Measurements from ENCODE around the gene TUBA8. TPM values are rescaled to one million over a fixed set of nuclear protein-coding genes. Genes with fewer than 3 reads are reported as not detected.
"Not testable (repeated sequence)": the region's sequence is repeated elsewhere in the genome, so short reads cannot be mapped to it uniquely, and the experiment has no call there.

Gene TUBA8
- total and polyA plus RNA-seq, 8 donors, result 0.79 to 2.7 (median 2.0) TPM

DNA sequence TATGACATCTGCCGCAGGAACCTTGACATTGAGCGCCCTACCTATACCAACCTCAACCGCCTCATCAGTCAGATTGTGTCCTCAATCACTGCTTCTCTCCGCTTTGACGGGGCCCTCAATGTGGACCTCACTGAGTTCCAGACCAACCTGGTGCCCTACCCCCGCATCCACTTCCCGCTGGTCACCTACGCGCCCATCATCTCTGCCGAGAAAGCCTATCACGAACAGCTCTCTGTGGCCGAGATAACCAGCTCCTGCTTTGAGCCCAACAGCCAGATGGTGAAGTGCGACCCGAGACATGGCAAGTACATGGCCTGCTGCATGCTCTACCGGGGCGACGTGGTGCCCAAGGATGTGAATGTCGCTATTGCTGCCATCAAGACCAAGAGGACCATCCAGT is 16.0 kb downstream of the TUBA8 start:
- Histone ChIP-seq H3K27ac (no peak overlapping the region), H3K27me3 (no peaks in the 10 kb centered on the region), H3K4me1 (peaks cover 0 to 3% of the 10 kb centered on the region in 2 donors), H3K4me3 (no peak overlapping the region), H3K9me3 (no peaks in the 10 kb centered on the region), H3K36me3 (peaks cover 0 to 6% of the 10 kb centered on the region in 2 donors)
- no peak for ATAC-seq
- intact Hi-C loops (cut with DNase I), result no loop called here
- TF ChIP-seq, protein P1, sequence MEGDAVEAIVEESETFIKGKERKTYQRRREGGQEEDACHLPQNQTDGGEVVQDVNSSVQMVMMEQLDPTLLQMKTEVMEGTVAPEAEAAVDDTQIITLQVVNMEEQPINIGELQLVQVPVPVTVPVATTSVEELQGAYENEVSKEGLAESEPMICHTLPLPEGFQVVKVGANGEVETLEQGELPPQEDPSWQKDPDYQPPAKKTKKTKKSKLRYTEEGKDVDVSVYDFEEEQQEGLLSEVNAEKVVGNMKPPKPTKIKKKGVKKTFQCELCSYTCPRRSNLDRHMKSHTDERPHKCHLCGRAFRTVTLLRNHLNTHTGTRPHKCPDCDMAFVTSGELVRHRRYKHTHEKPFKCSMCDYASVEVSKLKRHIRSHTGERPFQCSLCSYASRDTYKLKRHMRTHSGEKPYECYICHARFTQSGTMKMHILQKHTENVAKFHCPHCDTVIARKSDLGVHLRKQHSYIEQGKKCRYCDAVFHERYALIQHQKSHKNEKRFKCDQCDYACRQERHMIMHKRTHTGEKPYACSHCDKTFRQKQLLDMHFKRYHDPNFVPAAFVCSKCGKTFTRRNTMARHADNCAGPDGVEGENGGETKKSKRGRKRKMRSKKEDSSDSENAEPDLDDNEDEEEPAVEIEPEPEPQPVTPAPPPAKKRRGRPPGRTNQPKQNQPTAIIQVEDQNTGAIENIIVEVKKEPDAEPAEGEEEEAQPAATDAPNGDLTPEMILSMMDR (IDR thresholded peaks at IDR 0.05), result no peak
- no peak for DNase-seq

- no peaks in the 10 kb centered on the region for H3K9me3 ChIP-seq
- intact Hi-C loops (cut with DNase I), result no loop called here
- no peak for ATAC-seq
- TF ChIP-seq, protein P1 (IDR thresholded peaks at IDR 0.05), result no peak
- DNase-seq, result no peak
- H3K27ac ChIP-seq, result no peak overlapping the region
- no peak overlapping the region for H3K4me3 ChIP-seq
- no peaks in the 10 kb centered on the region for H3K27me3 ChIP-seq
- H3K4me1 ChIP-seq, result peaks cover 0 to 3% of the 10 kb centered on the region in 2 donors
- H3K36me3 ChIP-seq, result peaks cover 0 to 6% of the 10 kb centered on the region in 2 donors
These were observed 19.4 kb downstream of the TUBA8 start for GRCh38 chr22:18130018-18130417.

- TF ChIP-seq, protein P1 (IDR thresholded peaks at IDR 0.05), result no peak
- Histone ChIP-seq H3K4me3 (no peak overlapping the region), H3K36me3 (peaks cover 0 to 6% of the 10 kb centered on the region in 2 donors), H3K4me1 (peaks cover 0 to 3% of the 10 kb centered on the region in 2 donors), H3K27me3 (no peaks in the 10 kb centered on the region), H3K27ac (no peak overlapping the region), H3K9me3 (no peaks in the 10 kb centered on the region)
- no peak for ATAC-seq
- intact Hi-C loops (cut with DNase I), result no loop called here
- DNase-seq, result no peak
These were observed 20.3 kb downstream of the TUBA8 start for GRCh38 chr22:18130699-18131429.

DNA sequence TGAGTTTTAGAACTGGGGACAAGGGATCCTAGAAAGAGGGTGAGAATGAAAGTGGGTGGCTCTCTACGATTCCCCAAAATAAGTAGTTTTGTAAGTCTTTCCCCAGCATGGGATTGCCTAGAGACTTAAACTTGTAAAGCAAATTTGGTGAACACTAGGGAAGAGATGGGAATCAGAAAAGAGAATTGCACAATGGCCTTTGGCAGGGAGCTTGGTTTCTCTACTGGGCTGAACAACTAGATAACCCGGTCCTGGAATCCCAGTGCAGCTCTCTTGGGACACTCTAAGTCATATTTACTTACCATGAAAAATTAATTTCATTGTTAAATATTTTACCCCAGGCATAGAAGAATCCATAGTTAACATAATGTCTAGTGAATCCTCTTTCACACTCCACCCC is 22.8 kb downstream of the TUBA8 start:
- Histone ChIP-seq H3K27ac (no peak overlapping the region), H3K4me1 (peaks cover 0 to 3% of the 10 kb centered on the region in 2 donors), H3K4me3 (no peak overlapping the region), H3K27me3 (no peaks in the 10 kb centered on the region), H3K9me3 (no peaks in the 10 kb centered on the region), H3K36me3 (no peaks in the 10 kb centered on the region)
- DNase-seq, result peak in 1 of 4 donors; percentile 32
- intact Hi-C loops (cut with DNase I), result no loop called here
- TF ChIP-seq, protein P1 (IDR thresholded peaks at IDR 0.05), result no peak
- ATAC-seq, result peak; percentile 37

DNA sequence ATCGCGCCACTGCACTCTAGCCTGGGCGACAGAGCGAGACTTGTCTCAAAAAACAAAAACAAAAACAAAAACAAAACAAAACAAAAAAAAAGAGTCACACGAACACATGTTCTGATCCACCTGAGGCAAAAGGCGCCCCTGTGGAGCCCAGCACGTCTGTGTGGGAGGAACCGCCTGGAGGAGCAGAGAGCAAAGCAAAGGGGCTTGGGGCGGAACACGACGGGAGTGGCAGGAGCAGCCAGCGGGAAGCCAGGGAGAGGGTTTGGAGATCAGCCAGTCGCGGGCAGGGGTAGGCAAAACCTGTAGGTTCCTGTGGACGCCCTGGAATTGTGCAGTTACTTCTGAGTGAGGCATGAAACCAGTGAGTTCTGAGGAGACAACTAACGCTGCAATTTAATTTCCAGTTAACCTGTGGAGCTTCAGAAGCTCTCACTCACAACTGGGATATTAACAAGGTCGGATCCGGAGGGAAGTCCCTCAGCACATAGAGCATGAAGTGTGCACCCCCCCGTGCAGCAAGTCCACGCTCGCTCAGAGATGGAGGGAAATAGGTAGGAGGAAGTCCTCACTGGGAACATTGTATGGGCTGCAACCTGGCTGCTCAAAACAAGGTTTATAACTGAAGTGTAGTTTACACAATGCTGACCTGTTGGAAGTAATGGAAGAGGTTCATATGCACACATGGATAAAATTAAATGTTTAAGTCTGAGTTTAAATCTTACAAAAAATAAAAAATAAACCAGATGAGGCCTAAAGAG is 26.1 kb downstream of the TUBA8 start:
- TF ChIP-seq, protein P1 (IDR thresholded peaks at IDR 0.05), result no peak
- Histone ChIP-seq H3K36me3 (peaks cover 0 to 5% of the 10 kb centered on the region in 2 donors), H3K27ac (no peak overlapping the region), H3K4me3 (no peak overlapping the region), H3K9me3 (peaks cover 0 to 4% of the 10 kb centered on the region in 2 donors), H3K27me3 (no peaks in the 10 kb centered on the region), H3K4me1 (no peaks in the 10 kb centered on the region)
- intact Hi-C loops (cut with DNase I), result no loop called here
- DNase-seq, result no peak
- ATAC-seq, result no peak

DNA sequence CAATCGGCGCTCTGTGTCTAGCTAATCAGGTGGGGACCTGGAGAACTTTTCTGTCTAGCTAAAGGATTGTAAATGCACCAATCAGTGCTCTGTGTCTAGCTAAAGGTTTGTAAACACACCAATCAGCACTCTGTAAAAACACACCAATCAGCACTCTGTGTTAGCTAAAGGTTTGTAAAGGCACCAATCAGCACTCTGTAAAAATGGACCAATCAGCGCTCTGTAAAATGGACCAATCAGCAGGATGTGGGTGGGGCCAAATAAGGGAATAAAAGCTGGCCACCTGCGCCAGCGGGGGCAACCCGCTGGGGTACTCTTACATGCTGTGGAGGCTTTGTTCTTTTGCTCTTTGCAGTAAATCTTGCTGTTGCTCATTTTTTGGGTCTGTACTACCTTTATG is 30.4 kb downstream of the TUBA8 start:
- H3K27ac ChIP-seq; H3K4me3 ChIP-seq; ATAC-seq; intact Hi-C loops (cut with DNase I); DNase-seq; H3K27me3 ChIP-seq; H3K9me3 ChIP-seq; H3K36me3 ChIP-seq; H3K4me1 ChIP-seq: not testable (repeated sequence)
